Measurements from ENCODE around the gene PMPCB. TPM values are rescaled to one million over a fixed set of nuclear protein-coding genes. Genes with fewer than 3 reads are reported as not detected.

PMPCB gene
- total and polyA plus RNA-seq, 2 donors (not counting 3 experiments of a cell fraction or from before 2014, with no cell fraction given): 30.0 to 36.8 TPM

- H3K9ac ChIP-seq (replicated peaks; ENCODE audit: extremely low read depth, insufficient read depth, low read length): no peak overlapping the region
- peaks cover 10% of the 10 kb centered on the region for H3K4me1 ChIP-seq (ENCODE audit: control insufficient read depth, extremely low read depth, insufficient read depth, low read length)
- dilution Hi-C loops (cut with MboI; ENCODE audit: extremely low pct_ligation_motif_present, low sequenced_read_pairs) (no loop called here), intact Hi-C loops (cut with micrococcal nuclease) (loop anchor here (5.0 to 10.0 kb wide), 2 partner anchors 148 to 1615 kb away; partner anchors contain the start of gene SLC26A5)
- no peak overlapping the region for H2AFZ ChIP-seq (ENCODE audit: low read depth, low read length)
- H3K36me3 ChIP-seq (ENCODE audit: control insufficient read depth in 2 of 2, extremely low read depth in 1 of 2, insufficient read depth in 2 of 2, low read length in 2 of 2): peaks cover 0 to 19% of the 10 kb centered on the region in 2 experiments
- H3K27me3 ChIP-seq (ENCODE audit: control insufficient read depth in 2 of 2, insufficient read depth in 2 of 2, low read length in 2 of 2): no peaks in the 10 kb centered on the region
- DNase-seq (ENCODE audit: low read depth, low spot score) (no peak), FAIRE-seq (no peak)
- H4K20me1 ChIP-seq (replicated peaks; ENCODE audit: control insufficient read depth, extremely low read depth, insufficient read depth, low read length): no peaks in the 10 kb centered on the region
- H3K4me2 ChIP-seq (ENCODE audit: insufficient read depth, low read length): no peak overlapping the region
- BruUV-seq (replicated peaks): no TSS peak
- ChIA-PET POLR2A (no interaction called here), CTCF (interaction anchor here (1.2 to 1.6 kb wide), 2 partner anchors 8 to 107 kb away, joined by 5 to 9 read pairs; no protein-coding TSS in a partner anchor)
- TF ChIP-seq GATA2 (IDR thresholded peaks at IDR 0.05; ENCODE audit: insufficient read depth, insufficient read length, low read depth, low read length) (no peak), CTCF (IDR thresholded peaks at IDR 0.05; ENCODE audit: extremely low read depth in 1 of 2, insufficient read depth in 1 of 2, low read depth in 1 of 2, low read length in 2 of 2) (no peak), MYC (IDR thresholded peaks at IDR 0.05; ENCODE audit: low read depth, low read length) (no peak), POLR2AphosphoS5 (IDR thresholded peaks at IDR 0.05; ENCODE audit: insufficient read depth, low read depth, low read length) (no peak), FOS (IDR thresholded peaks at IDR 0.05; ENCODE audit: borderline replicate concordance, insufficient read depth, low read length) (no peak), EZH2 (IDR thresholded peaks at IDR 0.05; ENCODE audit: borderline replicate concordance, low read depth, low read length, severe bottlenecking) (no peak), POLR2A (IDR thresholded peaks at IDR 0.05; ENCODE audit: low read depth, low read length) (no peak), JUN (IDR thresholded peaks at IDR 0.05; ENCODE audit: borderline replicate concordance, insufficient read depth, insufficient read length, low read depth) (no peak)
- TF ChIP-seq, protein P1, sequence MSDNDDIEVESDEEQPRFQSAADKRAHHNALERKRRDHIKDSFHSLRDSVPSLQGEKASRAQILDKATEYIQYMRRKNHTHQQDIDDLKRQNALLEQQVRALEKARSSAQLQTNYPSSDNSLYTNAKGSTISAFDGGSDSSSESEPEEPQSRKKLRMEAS (IDR thresholded peaks at IDR 0.05; ENCODE audit: insufficient read depth, insufficient read length): no peak
- H3K9me3 ChIP-seq (replicated peaks; ENCODE audit: control insufficient read depth, insufficient read depth, low read length): no peaks in the 10 kb centered on the region
- no peaks in the 10 kb centered on the region for H3K9me1 ChIP-seq (replicated peaks; ENCODE audit: control insufficient read depth, extremely low read depth, insufficient read depth, low read length)
- no peak overlapping the region for H3K27ac ChIP-seq (ENCODE audit: insufficient read depth, low read depth, low read length)
- H3K4me3 ChIP-seq (replicated peaks in 1 of 3; ENCODE audit: insufficient read depth in 1 of 3, low read depth in 1 of 3, low read length in 3 of 3): no peak overlapping the region
- H3K79me2 ChIP-seq (ENCODE audit: control insufficient read depth, insufficient read depth, low read length): peaks cover 9% of the 10 kb centered on the region
These were observed 2.4 kb downstream of the PMPCB start for GRCh38 chr7:103299660-103300059.

Measured in endothelial cell of umbilical vein (primary cell).